Activated T-helper 1 cell treated with Interleukin-2 at 50 U/mL for 16 hours (primary cell): ENCODE measurements around the gene MDM1.
A peak's percentile ranks its signal among the peaks of the same experiment; 100 is the strongest.

Source experiments
- DNase-seq: peaks from one replicate; pipeline ENCODE4 v3.0.0-alpha.2; 2020; ENCODE audit warnings: low read depth

The MDM1 gene, protein sequence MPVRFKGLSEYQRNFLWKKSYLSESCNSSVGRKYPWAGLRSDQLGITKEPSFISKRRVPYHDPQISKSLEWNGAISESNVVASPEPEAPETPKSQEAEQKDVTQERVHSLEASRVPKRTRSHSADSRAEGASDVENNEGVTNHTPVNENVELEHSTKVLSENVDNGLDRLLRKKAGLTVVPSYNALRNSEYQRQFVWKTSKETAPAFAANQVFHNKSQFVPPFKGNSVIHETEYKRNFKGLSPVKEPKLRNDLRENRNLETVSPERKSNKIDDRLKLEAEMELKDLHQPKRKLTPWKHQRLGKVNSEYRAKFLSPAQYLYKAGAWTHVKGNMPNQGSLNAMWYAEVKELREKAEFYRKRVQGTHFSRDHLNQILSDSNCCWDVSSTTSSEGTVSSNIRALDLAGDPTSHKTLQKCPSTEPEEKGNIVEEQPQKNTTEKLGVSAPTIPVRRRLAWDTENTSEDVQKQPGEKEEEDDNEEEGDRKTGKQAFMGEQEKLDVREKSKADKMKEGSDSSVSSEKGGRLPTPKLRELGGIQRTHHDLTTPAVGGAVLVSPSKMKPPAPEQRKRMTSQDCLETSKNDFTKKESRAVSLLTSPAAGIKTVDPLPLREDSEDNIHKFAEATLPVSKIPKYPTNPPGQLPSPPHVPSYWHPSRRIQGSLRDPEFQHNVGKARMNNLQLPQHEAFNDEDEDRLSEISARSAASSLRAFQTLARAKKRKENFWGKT

DNA sequence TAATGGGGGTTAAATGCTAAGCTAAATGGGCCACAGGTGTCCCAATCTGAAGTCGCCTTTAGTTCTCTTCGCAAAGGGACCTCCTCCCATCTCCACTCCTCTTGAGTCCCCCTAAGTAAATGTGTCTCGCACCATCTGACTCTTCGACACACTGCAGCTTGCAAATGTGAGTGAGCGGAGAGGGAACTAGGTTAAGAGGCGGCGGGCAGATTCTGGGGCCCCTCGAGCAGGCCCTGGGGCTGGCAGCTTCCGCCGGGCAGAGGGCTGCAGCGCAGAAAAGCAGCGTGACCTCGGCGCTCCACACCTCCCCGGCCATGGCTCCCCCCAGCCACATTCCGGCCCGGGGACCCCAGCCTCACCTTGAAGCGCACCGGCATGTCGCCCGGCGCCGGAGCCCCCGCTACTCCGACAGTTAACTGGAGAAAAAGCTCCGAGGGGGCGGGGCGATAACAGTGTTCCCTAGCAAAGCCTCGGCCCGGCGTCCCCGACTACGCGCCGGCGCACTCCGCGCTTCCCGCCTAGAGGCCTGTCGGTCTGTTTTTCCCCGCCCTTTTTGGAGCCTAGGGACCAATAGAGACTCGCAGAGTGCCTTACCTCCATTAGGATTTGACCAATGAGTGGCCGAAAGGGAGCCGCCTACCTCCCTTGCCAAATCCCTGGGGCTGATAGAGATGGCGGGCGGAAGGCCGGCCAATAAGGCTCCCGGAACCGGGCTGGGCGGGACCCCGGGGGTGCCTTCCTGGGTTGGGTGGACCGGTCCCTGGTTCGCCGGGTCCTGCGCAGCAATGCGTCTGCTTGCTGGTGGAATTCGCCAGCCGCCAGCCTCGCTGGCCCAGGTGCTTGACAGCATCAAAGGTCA, at the start of gene MDM1:
TSS of gene MDM1 (minus strand) at position 494 of the 859 bp plus-strand sequence. CDS start at position 377, 117 bp downstream.
- peak; percentile 90 for DNase-seq

GRCh38 chr12:68381476-68382219, 49.5 kb upstream of the MDM1 start:
- DNase-seq, result no peak

DNA sequence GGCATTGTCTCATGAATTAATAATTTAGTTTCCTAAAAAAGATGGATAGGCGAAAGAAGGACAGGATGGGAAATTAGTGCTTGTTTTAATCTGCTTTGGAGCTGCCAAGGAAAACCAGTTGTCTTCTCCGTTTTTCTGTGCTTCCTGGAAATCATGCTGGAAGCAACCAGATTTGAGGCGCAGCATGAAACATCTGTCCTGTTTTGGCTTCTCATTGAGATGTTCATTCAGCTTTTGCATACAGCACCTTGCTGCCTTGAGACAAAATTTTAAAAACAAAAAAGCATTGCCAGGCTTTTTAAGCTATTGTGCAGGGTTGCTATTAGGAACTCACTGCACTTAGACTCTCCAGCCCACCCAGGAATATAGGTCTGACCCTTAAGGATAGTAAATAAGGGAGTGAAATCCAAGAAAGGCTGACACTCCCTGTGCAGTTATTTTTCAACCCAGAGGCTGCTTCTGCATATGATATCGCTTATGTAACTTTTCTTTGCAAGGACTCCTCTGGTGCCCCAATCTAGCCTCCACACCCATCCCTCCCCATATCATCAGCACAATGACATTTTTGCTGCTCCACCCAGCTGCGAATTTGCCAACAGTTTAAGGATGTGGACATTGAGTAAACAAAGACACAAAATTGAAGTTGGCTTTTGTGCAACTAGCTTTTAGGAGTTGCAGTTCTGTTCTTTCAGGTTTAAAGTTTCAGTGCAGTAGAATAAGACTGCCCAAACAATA, 46.9 kb upstream of the MDM1 start:
- no peak for DNase-seq

- no peak for DNase-seq
Measured at GRCh38 chr12:68377881-68378280, 45.7 kb upstream of the MDM1 start.

GRCh38 chr12:68376901-68377300, 44.7 kb upstream of the MDM1 start:
- no peak for DNase-seq

DNA sequence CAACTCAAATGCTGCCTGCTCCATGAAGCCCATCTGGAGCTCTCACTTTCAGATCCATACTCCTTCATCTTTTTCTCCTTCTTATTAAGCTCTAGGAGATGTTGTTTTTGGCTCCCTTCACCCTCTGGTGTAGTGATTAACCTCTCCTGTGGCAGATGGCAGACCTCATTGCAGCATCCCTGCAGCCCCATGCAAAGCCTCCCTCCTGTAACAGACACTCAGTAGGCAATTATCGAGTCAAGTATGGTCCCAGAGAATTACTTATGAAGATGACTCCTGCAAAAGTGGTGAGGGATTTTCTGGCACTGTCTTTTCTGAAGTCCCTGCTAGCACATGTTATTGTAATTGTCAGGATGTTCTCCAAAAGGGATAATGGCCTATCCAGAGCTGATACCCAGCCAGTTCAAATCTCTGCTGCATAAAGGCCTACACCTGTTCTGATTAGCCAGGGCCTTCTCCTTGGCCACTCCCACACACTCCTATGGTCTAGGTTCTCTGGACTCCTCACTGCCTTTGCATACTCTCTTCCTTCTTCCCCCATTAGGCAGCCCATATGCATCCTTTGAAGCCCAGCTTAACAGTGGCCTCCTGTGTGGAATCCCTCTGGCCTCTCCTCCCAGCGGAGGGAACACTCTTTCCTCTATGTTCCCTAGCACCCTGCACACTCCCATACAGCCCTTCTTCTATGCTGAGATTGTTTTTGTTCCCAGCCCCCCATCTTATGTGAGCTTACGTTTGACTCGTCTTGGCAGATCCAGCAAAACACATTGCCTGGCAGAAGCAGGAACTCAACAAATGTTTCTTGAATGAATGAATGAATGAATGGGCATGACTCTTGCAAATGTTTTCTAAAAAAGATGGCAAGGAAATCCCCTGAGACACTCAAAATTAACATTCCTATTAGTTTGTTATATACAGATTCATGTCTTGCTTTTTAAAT, 43.9 kb upstream of the MDM1 start:
- DNase-seq, result no peak

DNA sequence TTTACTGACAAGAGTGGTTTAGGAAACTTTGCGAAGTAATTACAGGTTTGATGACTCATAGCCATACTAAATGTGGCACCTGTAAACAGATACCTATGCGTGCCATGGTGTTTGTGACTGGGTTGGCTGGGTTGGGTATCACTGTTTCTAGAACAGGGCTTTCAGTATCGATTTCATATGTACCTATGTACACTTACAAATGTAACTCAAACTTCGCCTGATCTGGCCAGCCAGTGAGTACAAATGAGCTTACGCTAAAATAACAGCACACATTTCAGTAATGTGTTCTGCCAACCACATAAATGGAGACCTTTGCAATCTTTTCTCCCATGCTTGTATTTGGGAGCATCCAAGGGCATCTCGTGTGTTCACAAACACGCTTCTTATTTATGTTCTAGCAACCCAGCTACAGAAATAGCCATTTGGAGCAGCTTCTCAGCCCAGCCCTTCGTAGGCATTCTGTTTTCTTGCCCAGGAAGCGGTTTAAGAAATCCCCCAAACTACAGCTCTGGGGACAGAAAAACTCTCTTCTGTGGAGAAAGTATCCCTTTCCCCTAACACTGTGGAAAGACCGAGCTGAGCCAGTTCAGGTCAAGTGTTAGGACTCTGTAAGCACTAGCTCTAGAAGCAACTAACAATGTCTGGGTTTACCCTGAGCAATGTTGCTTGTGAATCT, 42.3 kb upstream of the MDM1 start:
- DNase-seq, result peak; percentile 20

GRCh38 chr12:68370667-68371066, 38.5 kb upstream of the MDM1 start:
- no peak for DNase-seq

DNA sequence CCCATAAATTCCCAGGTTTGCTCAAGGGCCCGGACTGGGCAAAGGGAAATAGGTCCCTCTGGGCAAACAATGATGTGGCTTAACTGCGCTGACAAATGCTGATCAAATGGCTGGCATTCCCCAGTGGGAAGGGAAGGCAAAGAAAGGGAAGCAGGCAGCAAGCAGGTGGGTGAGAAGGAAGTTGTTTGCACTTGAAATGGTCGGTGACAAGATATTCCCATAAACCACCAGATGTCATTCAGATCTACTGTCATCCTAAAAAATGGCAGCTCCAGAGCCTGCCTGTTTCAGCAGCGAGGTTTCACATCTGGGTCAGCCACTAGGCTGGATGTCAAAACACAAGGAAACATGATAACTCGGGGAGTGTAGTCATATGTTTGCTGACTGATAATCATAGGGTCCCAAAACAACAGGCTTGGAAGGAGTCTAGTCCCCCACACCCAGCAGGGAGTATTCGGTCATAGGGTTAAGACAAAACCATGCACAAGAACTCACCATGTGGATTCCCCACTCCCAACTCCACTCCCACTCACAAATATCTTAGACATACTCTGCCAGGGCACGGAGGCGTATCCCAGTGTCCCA, 37.9 kb upstream of the MDM1 start:
- DNase-seq, result no peak

DNA sequence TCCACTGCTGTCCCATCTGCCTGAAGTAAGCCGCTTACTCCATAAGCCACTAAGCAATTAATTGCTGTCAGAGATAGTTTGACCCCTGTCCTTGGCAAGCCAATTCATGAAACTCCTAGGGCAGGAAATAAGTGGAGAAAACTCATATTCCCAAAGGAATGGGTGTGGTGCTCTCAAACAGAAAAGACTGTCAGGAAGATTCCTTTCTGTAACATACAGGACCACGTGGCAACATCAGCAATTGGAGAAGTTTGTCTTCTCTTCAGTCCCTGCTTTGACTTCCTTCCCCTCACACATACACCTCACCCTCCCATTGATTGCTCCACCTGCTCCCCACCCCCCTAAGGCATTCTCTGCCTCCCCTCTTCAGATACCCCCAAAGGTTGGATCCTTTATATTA, 36.2 kb upstream of the MDM1 start:
- no peak for DNase-seq

DNA sequence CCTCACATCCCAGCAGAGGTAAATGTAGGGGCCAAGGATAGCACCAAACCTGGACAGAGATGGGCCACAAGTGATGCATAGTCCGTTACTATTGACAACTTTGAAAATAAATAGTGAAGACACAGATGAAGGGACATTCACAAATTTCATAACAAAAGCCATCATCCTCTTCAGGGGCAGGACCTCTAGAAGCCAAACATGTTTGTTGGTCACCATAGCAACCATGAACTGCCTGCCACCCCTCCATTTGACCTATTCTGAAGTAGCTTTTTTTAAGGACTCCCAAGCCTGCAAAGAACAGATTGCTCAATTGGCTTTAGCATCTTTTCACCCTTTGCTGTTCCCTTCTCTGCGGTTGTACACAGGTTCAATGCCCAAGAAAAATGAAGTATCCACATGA, 35.7 kb upstream of the MDM1 start:
- no peak for DNase-seq

DNA sequence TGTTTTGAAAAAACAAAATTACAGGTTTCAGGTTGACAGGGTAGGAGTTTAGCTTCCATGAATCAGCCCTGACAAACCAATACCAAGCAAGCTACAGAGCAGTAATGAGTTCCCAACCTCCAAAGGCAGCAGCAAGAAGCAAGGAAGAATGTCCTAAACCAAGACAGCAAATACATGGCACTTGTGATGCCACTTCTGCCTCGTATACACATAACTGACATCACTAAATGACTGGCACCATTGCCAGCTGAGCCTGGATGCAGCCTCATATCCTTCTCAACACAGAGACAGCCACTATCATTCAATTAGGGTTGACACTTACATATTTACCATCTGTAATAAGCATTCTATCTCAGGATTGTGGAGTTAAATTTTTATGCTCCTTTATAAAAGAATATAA, 35.0 kb upstream of the MDM1 start:
- DNase-seq, result no peak

DNA sequence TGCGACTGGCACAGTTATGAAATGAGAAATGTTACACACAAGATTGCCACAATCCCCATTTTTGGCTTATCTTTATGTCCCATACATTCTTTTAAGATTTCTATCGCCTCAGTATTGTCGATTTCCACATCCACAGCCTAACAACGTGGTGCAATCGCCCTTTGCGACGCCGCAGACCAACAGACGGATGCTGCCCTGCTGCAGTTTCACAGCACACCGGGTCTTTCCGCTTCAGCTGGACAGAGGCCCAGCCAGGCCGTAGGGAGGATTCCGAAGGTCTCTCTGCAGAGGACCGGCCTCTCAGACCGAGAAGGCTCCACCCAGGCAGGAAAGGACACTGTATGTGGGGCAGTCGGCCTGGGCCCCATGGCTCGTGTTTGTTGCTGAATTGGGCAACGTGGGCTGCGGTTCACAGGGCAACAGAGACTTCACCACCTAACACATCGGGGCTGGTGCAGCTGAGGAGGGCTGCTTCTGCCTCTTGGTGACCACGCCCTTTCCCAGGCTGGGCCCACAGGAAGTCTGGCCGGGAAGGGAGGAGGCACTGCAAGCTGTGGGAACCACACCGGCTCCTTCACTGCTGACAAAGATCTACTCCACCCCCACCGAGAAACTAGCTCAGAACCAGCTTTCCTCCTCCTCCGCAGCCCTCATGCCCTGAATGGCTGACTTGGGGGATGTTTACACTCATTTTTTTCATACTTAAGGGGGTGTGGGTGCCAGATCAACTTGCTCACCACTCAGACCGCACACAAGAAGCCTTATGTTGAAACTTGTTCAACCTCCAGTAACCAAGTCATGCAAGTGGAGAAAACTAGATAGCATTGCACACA, 32.9 kb upstream of the MDM1 start:
- DNase-seq, result peak; percentile 76

- DNase-seq, result no peak
Measured at GRCh38 chr12:68364328-68364727, 32.2 kb upstream of the MDM1 start.

DNA sequence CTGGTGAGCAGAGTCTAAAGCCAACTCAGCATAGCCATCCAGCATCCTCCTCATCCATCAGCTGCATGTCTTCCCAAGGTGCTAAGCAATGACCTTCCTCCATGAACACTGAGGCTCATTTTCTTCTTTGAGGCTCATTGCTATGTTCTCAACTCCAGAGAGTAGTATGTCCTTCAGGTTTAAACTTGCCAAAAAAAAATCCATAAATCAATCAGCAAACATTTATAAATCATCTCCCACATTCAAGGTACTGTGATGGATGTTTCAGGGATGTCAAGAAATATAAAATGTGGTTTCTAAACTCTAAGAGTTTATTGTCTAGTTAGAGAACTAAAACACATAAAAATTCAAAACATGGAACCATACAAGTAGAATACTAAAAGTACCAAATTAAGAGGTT, 29.8 kb upstream of the MDM1 start:
- DNase-seq, result no peak

DNA sequence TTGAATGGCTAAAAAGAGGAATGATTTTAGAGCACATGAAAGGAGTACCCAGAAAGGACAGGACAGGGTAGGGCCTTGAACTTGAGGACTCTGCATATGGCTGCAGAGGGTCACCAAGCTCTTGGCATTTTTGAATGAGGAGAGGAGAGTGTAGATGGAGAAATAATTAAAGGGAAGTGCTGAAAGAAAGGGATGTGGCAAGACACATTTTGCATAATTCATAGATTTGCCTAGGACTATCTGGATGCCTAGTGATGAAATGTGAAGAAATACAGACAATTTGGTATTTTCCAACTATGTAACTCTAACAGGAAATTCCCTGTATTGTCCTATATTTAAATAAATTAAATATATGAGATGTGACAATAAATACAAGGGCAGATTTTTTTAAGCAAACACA, 27.5 kb upstream of the MDM1 start:
- no peak for DNase-seq

- peak; percentile 38 for DNase-seq
Measured at GRCh38 chr12:68358532-68359485, 26.6 kb upstream of the MDM1 start.
